Cardiac muscle cell (in vitro differentiated cells and primary cell): Measurements from ENCODE around the gene AHRR. TPM values are rescaled to one million over a fixed set of nuclear protein-coding genes. Genes with fewer than 3 reads are reported as not detected.

Experiments used
- DNase-seq, 2 donors: peaks; one replicate each; pipeline versions ENCODE4 v3.0.0 to v3.0.0-alpha.2; 2010 to 2017; ENCODE audit warnings: low read depth in 1 of 2, low spot score in 1 of 2
- H3K27ac ChIP-seq: fragments of 200-600 bp; sonication (generic); 2 replicates; pipeline ENCODE4 v1.5.1; 2016
- H3K27me3 ChIP-seq: fragments of 200-600 bp; sonication (generic); 2 replicates; pipeline ENCODE4 v1.6.0; 2016; ENCODE audit warnings: control low read depth
- H3K36me3 ChIP-seq: fragments of 200-600 bp; sonication (generic); 2 replicates; pipeline ENCODE4 v1.5.1; 2016; ENCODE audit warnings: control low read depth
- H3K4me1 ChIP-seq: fragments of 200-600 bp; sonication (generic); 2 replicates; pipeline ENCODE4 v1.8.1; 2017; ENCODE audit warnings: low read depth, mild to moderate bottlenecking, mixed run types
- H3K4me3 ChIP-seq: fragments of 200-600 bp; sonication (generic); 2 replicates; pipeline ENCODE4 v1.5.1; 2016; ENCODE audit warnings: mild to moderate bottlenecking
- H3K9me3 ChIP-seq: fragments of 200-600 bp; sonication (generic); 2 replicates; pipeline ENCODE4 v1.5.1; 2017; ENCODE audit warnings: low read depth, mild to moderate bottlenecking, control low read depth
- polyA plus RNA-seq: library from polyadenylated mRNA; unstranded; fragments of >200 nt; fragmentation: Nextera tagmentation; extraction: Ambion mirVana; gene quantifications from 2 replicates; pipeline ENCODE4 v1.2.1, GENCODE V29; 2016
- total RNA-seq: library from RNA; depleted of rRNA; stranded (reverse); fragments of >200 nt; gene quantifications from 2 replicates; pipeline ENCODE4 v1.2.3, GENCODE V29; 2016
- TF ChIP-seq, protein P1 (sequence below): IDR thresholded peaks from 2 replicates; pipeline ENCODE4 v1.5.1; 2012; ENCODE audit warnings: low read depth, mild to moderate bottlenecking, low read length

Gene AHRR
- total and polyA plus RNA-seq, 2 experiments from 2014 or later = 0.99 to 1.4 TPM

DNA sequence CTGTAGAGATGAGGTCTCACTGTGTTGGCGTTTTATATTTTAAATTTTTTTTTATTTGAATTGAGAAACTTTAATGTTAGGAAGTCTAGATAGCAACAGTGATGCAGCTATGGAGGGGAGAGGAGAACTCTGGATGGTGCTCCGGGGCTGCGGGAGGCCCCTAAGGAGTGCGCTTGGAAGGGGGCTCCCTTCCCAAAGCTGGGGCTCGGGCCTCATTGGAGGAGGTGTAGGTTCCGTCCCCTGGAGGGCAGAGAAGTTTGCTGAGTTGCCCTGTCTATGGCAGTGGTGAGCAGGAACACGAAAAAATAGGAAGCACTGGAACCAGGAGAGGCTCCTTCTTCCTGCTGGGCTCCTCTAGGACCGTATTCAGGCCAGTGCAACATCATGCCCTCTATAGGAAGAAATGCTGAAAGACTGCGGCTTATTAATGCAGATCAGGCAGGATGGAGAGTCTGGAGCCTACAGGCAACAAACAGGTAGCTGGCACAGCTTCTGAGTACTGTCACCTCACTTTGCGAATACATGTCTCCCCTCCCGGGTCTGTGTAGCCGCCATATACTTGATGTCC is 16.1 kb downstream of the AHRR start:
- H3K4me3 ChIP-seq = no peak overlapping the region
- DNase-seq = peak; percentile 52 to 65
- H3K9me3 ChIP-seq = no peaks in the 10 kb centered on the region
- H3K4me1 ChIP-seq = no peaks in the 10 kb centered on the region
- H3K27me3 ChIP-seq = peaks cover 2% of the 10 kb centered on the region
- H3K36me3 ChIP-seq = no peaks in the 10 kb centered on the region
- TF ChIP-seq, protein P1, sequence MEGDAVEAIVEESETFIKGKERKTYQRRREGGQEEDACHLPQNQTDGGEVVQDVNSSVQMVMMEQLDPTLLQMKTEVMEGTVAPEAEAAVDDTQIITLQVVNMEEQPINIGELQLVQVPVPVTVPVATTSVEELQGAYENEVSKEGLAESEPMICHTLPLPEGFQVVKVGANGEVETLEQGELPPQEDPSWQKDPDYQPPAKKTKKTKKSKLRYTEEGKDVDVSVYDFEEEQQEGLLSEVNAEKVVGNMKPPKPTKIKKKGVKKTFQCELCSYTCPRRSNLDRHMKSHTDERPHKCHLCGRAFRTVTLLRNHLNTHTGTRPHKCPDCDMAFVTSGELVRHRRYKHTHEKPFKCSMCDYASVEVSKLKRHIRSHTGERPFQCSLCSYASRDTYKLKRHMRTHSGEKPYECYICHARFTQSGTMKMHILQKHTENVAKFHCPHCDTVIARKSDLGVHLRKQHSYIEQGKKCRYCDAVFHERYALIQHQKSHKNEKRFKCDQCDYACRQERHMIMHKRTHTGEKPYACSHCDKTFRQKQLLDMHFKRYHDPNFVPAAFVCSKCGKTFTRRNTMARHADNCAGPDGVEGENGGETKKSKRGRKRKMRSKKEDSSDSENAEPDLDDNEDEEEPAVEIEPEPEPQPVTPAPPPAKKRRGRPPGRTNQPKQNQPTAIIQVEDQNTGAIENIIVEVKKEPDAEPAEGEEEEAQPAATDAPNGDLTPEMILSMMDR = peak; percentile 63
- H3K27ac ChIP-seq = no peak overlapping the region

DNA sequence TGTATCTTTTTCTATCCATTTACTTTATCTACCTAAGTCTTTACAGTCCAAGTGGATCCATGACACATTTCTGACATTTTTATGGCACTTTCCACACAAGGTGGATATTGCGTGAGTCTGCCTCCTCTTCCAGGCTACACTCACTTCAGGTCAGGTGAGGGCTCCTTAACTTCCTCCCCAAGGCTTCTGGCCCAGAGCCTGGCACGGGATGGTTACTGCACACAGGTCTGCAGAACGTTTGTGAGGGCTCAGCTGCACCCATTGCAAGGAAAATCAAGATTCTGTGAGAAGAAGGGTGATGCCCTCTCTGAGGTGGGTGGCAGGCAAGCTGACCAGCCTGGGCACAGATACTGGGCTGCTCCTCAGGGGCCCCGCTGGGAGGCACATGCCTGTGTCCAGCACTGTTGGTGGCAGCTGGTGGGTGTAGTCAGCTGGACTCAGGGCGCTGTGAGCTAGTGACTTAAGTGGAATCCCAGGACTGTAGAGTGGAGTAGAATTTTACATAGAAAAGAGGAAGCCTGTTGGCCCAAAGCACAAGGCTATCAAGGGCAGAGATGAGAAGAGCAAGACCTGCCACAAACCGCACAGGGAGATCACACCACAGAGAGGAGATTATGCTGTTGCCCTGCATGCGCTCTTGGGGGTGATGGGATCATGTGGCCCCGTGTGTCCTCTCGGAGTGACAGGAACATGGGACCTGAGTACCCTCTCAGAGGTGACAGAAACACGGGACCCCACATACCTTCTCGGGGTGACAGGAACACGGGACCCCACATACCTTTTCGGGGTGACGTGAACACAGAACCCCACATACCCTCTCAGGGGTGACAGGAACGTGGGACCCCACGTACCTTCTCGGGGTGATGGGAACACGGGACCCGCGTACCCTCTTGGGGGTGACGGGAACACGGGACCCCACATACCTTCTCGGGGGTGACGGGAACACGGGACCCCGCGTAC is 21.3 kb downstream of the AHRR start:
- Histone ChIP-seq H3K27ac (no peak overlapping the region), H3K9me3 (no peaks in the 10 kb centered on the region), H3K27me3 (peaks cover 17% of the 10 kb centered on the region), H3K36me3 (no peaks in the 10 kb centered on the region), H3K4me1 (no peaks in the 10 kb centered on the region), H3K4me3 (no peak overlapping the region)
- DNase-seq = no peak
- TF ChIP-seq, protein P1 = no peak

DNA sequence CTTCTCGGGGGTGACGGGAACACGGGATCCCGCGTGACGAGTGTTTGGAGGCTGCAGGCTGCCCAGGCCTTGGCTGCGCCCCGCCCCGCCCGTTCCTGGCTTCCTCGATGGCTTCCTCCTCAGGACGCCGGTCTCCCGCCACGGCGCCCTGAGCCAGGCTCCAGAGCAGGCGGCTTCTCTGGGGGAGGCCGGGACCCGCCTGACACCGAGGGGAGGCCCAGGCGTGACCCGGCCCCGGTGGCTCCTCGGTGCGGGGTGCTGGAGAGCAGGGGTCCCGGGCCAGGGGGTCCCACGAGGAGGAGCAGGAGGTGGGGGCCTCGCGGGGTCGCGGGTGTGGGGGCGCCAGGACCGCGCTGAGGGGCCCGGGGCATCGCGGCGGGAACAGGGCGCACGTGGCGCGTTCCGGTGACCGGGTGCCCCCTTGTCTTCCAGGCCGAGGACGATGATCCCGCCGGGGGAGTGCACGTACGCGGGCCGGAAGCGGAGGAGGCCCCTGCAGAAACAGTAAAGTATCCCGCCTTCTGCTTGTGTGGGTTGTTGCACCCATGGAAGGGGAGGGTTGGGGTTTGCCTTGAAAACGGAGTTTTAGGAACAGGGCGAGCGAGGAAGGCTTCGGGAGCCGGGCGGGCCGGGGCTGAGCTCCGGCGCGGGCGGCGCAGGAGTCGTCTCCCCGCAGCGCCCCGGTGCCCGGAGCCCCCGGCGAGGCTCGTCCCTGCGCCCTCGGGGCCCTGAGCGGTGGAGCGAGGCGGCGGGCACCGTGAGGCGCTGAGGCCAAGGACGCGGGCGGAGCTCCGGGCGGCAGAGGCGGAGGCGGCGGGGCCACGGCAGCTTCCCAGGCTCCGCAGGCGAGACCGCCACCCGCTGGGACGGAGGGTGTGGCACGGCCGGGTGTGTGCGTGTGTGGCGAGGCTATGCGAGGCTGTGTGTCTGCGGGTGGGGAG is 22.2 kb downstream of the AHRR start:
- Histone ChIP-seq H3K4me3 (peak overlapping the region; percentile 16), H3K36me3 (no peaks in the 10 kb centered on the region), H3K4me1 (no peaks in the 10 kb centered on the region), H3K27ac (no peak overlapping the region), H3K9me3 (no peaks in the 10 kb centered on the region), H3K27me3 (peaks cover 17% of the 10 kb centered on the region)
- TF ChIP-seq, protein P1 = no peak
- peak; percentile 62 to 66 for DNase-seq

DNA sequence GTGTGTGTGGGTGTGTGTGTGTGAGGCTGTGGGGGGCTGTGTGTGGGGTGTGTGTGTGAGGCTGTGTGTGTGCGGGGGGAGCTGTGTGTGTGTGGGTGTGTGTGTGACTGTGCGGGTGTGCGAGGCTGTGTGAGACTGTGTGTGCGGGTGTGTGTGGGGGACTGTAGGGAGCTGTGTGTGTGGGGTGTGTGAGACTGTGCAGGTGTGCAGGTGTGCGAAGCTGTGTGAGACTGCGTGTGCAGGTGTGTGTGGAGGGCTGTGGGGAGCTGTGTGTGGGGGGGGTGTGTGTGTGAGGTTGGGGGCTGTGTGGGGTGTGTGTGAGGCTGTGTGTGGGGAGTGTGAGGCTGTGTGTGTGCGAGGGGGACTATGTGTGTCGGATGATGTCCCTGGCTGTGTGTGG is 23.2 kb downstream of the AHRR start:
- no peaks in the 10 kb centered on the region for H3K9me3 ChIP-seq
- TF ChIP-seq, protein P1 = no peak
- H3K4me1 ChIP-seq = no peaks in the 10 kb centered on the region
- H3K36me3 ChIP-seq = no peaks in the 10 kb centered on the region
- peaks cover 17% of the 10 kb centered on the region for H3K27me3 ChIP-seq
- H3K4me3 ChIP-seq = no peak overlapping the region
- H3K27ac ChIP-seq = no peak overlapping the region
- no peak for DNase-seq
